ENCODE results near the gene CACNA2D4.

DNA sequence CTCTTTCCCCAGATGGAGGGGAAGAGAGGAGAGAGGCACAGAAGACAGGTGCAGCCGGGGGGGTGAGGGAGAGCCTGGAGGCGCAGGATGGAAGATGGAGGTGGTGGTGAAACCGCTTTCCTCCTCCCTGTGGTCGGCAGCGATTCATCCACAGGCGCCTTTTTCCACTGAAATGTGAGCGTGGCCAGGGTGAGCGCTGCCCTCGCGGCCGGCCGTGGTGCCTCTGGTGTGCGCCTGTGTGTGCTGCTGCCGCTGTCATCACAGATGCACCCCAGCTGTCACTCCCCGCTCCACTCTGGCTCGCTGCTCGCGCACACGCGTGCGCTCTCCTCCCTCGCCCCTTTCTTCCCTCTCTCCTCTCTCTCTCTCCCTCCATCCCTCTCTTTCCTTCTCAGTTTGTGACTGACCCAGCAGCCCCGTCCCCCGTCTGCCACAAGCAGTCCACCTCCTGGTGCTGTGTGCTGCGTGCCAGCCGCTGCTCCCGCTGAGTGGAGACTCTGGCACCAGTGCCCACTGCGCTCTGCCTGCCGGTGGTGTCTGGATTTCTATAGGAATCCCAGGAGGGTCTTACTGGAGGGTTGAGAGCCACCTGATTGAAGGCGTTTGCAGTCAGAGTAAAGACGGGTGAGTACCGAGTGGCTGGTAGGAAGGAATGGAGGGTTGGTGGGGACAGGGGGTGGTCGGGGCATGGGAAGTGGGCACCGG lies 98.1 kb downstream of the CACNA2D4 start, which contains the start of gene LRTM2:
- no peak for TF ChIP-seq ZNF614 (CRISPR knock-in tag; IDR thresholded peaks at IDR 0.05; ENCODE audit: borderline replicate concordance)
- TF ChIP-seq KAT2B (IDR thresholded peaks at IDR 0.05; ENCODE audit: borderline replicate concordance, low read depth, low read length), result no peak
- no peak for TF ChIP-seq JUND (CRISPR knock-in tag; IDR thresholded peaks at IDR 0.05)
- no peak for TF ChIP-seq POLR2G (IDR thresholded peaks at IDR 0.05; ENCODE audit: low read depth, low read length)
- TF ChIP-seq SP1 (IDR thresholded peaks at IDR 0.05), result no peak
- TF ChIP-seq SP1 (CRISPR knock-in tag; IDR thresholded peaks at IDR 0.05), result no peak
- TF ChIP-seq, protein P1, sequence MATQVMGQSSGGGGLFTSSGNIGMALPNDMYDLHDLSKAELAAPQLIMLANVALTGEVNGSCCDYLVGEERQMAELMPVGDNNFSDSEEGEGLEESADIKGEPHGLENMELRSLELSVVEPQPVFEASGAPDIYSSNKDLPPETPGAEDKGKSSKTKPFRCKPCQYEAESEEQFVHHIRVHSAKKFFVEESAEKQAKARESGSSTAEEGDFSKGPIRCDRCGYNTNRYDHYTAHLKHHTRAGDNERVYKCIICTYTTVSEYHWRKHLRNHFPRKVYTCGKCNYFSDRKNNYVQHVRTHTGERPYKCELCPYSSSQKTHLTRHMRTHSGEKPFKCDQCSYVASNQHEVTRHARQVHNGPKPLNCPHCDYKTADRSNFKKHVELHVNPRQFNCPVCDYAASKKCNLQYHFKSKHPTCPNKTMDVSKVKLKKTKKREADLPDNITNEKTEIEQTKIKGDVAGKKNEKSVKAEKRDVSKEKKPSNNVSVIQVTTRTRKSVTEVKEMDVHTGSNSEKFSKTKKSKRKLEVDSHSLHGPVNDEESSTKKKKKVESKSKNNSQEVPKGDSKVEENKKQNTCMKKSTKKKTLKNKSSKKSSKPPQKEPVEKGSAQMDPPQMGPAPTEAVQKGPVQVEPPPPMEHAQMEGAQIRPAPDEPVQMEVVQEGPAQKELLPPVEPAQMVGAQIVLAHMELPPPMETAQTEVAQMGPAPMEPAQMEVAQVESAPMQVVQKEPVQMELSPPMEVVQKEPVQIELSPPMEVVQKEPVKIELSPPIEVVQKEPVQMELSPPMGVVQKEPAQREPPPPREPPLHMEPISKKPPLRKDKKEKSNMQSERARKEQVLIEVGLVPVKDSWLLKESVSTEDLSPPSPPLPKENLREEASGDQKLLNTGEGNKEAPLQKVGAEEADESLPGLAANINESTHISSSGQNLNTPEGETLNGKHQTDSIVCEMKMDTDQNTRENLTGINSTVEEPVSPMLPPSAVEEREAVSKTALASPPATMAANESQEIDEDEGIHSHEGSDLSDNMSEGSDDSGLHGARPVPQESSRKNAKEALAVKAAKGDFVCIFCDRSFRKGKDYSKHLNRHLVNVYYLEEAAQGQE (IDR thresholded peaks at IDR 0.05; ENCODE audit: borderline replicate concordance in 1 of 2, low read depth in 1 of 2, low read length in 2 of 2), result no peak
- TF ChIP-seq, protein P2, sequence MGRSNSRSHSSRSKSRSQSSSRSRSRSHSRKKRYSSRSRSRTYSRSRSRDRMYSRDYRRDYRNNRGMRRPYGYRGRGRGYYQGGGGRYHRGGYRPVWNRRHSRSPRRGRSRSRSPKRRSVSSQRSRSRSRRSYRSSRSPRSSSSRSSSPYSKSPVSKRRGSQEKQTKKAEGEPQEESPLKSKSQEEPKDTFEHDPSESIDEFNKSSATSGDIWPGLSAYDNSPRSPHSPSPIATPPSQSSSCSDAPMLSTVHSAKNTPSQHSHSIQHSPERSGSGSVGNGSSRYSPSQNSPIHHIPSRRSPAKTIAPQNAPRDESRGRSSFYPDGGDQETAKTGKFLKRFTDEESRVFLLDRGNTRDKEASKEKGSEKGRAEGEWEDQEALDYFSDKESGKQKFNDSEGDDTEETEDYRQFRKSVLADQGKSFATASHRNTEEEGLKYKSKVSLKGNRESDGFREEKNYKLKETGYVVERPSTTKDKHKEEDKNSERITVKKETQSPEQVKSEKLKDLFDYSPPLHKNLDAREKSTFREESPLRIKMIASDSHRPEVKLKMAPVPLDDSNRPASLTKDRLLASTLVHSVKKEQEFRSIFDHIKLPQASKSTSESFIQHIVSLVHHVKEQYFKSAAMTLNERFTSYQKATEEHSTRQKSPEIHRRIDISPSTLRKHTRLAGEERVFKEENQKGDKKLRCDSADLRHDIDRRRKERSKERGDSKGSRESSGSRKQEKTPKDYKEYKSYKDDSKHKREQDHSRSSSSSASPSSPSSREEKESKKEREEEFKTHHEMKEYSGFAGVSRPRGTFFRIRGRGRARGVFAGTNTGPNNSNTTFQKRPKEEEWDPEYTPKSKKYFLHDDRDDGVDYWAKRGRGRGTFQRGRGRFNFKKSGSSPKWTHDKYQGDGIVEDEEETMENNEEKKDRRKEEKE (IDR thresholded peaks at IDR 0.05), result no peak
- no peak for TF ChIP-seq MXI1 (IDR thresholded peaks at IDR 0.05; ENCODE audit: borderline replicate concordance, low read depth, low read length)
- TF ChIP-seq, protein P3, sequence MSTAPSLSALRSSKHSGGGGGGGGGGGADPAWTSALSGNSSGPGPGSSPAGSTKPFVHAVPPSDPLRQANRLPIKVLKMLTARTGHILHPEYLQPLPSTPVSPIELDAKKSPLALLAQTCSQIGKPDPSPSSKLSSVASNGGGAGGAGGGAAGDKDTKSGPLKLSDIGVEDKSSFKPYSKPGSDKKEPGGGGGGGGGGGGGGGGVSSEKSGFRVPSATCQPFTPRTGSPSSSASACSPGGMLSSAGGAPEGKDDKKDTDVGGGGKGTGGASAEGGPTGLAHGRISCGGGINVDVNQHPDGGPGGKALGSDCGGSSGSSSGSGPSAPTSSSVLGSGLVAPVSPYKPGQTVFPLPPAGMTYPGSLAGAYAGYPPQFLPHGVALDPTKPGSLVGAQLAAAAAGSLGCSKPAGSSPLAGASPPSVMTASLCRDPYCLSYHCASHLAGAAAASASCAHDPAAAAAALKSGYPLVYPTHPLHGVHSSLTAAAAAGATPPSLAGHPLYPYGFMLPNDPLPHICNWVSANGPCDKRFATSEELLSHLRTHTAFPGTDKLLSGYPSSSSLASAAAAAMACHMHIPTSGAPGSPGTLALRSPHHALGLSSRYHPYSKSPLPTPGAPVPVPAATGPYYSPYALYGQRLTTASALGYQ (CRISPR knock-in tag; IDR thresholded peaks at IDR 0.05), result no peak
- TF ChIP-seq AGO2 (optimal IDR thresholded peaks at IDR 0.05; ENCODE audit: low read depth, low read length), result no peak
- TF ChIP-seq, protein P4, sequence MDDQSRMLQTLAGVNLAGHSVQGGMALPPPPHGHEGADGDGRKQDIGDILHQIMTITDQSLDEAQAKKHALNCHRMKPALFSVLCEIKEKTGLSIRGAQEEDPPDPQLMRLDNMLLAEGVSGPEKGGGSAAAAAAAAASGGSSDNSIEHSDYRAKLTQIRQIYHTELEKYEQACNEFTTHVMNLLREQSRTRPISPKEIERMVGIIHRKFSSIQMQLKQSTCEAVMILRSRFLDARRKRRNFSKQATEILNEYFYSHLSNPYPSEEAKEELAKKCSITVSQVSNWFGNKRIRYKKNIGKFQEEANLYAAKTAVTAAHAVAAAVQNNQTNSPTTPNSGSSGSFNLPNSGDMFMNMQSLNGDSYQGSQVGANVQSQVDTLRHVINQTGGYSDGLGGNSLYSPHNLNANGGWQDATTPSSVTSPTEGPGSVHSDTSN (CRISPR knock-in tag; IDR thresholded peaks at IDR 0.05; ENCODE audit: borderline replicate concordance), result no peak
- TF ChIP-seq EZH2 (conservative IDR thresholded peaks at IDR 0.05; ENCODE audit: low read depth, low read length), result no peak
